DND-41 (cell line): ENCODE data around the gene LRP6.
A peak's percentile ranks its signal among the peaks of the same experiment; 100 is the strongest.

Experiments
- ATAC-seq: fragments of 200-7000 bp; cut with Tn5 transposase; 3 replicates; pipeline ENCODE4 v1.9.1; 2021; ENCODE audit warnings: low read depth; ENCODE audit not compliant: insufficient read depth
- DNase-seq: peaks from one replicate; pipeline ENCODE4 v3.0.0-alpha.2; 2020
- H2AFZ ChIP-seq: 2 replicates; pipeline ENCODE4 v1.6.0; 2012; ENCODE audit warnings: low read depth, low read length
- H3K27ac ChIP-seq: 2 replicates; pipeline ENCODE4 v1.5.1; 2012; ENCODE audit warnings: low read length, inconsistent platforms
- H3K27me3 ChIP-seq: fragments of 200-600 bp; sonication (generic); 2 replicates; pipeline ENCODE4 v1.6.0; 2012; ENCODE audit warnings: low read length, mild to moderate bottlenecking, inconsistent platforms; ENCODE audit not compliant: insufficient read depth, poor library complexity
- H3K36me3 ChIP-seq: 2 replicates; pipeline ENCODE4 v1.5.1; 2012; ENCODE audit warnings: low read length, inconsistent platforms; ENCODE audit not compliant: insufficient read depth
- H3K4me1 ChIP-seq: 2 replicates; pipeline ENCODE4 v1.5.1; 2012; ENCODE audit warnings: mild to moderate bottlenecking, low read length; ENCODE audit not compliant: insufficient read depth
- H3K4me2 ChIP-seq: 2 replicates; pipeline ENCODE4 v1.6.0; 2012; ENCODE audit warnings: mild to moderate bottlenecking, moderate library complexity, low read length, inconsistent platforms; ENCODE audit not compliant: insufficient read depth
- H3K4me3 ChIP-seq, 2 experiments: fragments of 200-600 bp in 1 of 2; shearing (Covaris generic) in 1 of 2; 2 replicates each; pipeline ENCODE4 v1.5.1; 2012 to 2016; ENCODE audit warnings: inconsistent platforms in 2 of 2, low read length in 2 of 2, mild to moderate bottlenecking in 2 of 2, low read depth in 1 of 2, moderate library complexity in 1 of 2
- H3K79me2 ChIP-seq: 2 replicates; pipeline ENCODE4 v1.6.0; 2012; ENCODE audit warnings: low read length, inconsistent platforms; ENCODE audit not compliant: insufficient read depth
- H3K9ac ChIP-seq: 2 replicates; pipeline ENCODE4 v1.6.0; 2012; ENCODE audit warnings: low read depth, mild to moderate bottlenecking, inconsistent platforms, low read length, moderate library complexity
- H3K9me3 ChIP-seq: 2 replicates; pipeline ENCODE4 v1.5.1; 2012; ENCODE audit warnings: low read length, moderate library complexity, mild to moderate bottlenecking, inconsistent platforms; ENCODE audit not compliant: insufficient read depth, severe bottlenecking
- H4K20me1 ChIP-seq: 2 replicates; pipeline ENCODE4 v1.6.0; 2012; ENCODE audit warnings: low read length; ENCODE audit not compliant: insufficient read depth
- EZH2 ChIP-seq: IDR thresholded peaks from 3 replicates; pipeline ENCODE4 v1.6.1; 2012; ENCODE audit warnings: borderline replicate concordance, low read depth, mild to moderate bottlenecking, moderate library complexity, low read length, inconsistent platforms; ENCODE audit not compliant: severe bottlenecking
- TF ChIP-seq, protein P1 (sequence below): IDR thresholded peaks from 2 replicates; pipeline ENCODE4 v1.5.1; 2012; ENCODE audit warnings: borderline replicate concordance, low read length, moderate library complexity, mild to moderate bottlenecking; ENCODE audit not compliant: poor library complexity, severe bottlenecking; ENCODE audit errors: extremely low read depth

Gene LRP6

GRCh38 chr12:12171991-12172511 lies 94.8 kb downstream of the LRP6 start:
- H3K79me2 ChIP-seq: no peaks in the 10 kb centered on the region
- no peak overlapping the region for H3K27ac ChIP-seq
- no peaks in the 10 kb centered on the region for H3K36me3 ChIP-seq
- TF ChIP-seq, protein P1, sequence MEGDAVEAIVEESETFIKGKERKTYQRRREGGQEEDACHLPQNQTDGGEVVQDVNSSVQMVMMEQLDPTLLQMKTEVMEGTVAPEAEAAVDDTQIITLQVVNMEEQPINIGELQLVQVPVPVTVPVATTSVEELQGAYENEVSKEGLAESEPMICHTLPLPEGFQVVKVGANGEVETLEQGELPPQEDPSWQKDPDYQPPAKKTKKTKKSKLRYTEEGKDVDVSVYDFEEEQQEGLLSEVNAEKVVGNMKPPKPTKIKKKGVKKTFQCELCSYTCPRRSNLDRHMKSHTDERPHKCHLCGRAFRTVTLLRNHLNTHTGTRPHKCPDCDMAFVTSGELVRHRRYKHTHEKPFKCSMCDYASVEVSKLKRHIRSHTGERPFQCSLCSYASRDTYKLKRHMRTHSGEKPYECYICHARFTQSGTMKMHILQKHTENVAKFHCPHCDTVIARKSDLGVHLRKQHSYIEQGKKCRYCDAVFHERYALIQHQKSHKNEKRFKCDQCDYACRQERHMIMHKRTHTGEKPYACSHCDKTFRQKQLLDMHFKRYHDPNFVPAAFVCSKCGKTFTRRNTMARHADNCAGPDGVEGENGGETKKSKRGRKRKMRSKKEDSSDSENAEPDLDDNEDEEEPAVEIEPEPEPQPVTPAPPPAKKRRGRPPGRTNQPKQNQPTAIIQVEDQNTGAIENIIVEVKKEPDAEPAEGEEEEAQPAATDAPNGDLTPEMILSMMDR: no peak
- TF ChIP-seq EZH2: no peak
- no peaks in the 10 kb centered on the region for H3K4me1 ChIP-seq
- ATAC-seq: peak; percentile 88
- no peak for DNase-seq
- no peak overlapping the region for H2AFZ ChIP-seq
- H4K20me1 ChIP-seq: no peaks in the 10 kb centered on the region
- no peak overlapping the region for H3K4me3 ChIP-seq
- no peak overlapping the region for H3K4me2 ChIP-seq
- H3K9me3 ChIP-seq: no peaks in the 10 kb centered on the region
- no peaks in the 10 kb centered on the region for H3K27me3 ChIP-seq
- no peak overlapping the region for H3K9ac ChIP-seq

DNA sequence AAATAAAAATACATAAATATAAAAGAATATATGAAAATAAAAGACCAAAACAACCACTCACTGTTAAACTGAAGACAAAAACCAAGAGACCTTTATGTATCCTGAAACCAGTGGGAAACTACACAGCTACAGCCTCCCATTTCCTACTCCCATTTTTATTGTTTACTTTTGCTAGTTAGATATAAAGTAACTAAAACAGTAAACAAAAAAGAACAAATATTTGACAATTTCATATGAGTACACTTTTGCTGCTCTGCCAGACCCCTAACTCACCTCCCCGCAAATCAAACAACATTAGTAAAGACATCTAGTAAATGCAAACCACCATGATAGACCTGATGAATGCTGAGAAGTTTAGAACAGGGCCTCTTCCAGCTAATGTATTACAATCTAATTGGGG lies 99.0 kb downstream of the LRP6 start:
- H3K4me3 ChIP-seq: no peak overlapping the region
- no peaks in the 10 kb centered on the region for H4K20me1 ChIP-seq
- no peaks in the 10 kb centered on the region for H3K9me3 ChIP-seq
- ATAC-seq (no peak), DNase-seq (no peak)
- no peak overlapping the region for H3K4me2 ChIP-seq
- no peaks in the 10 kb centered on the region for H3K79me2 ChIP-seq
- no peak overlapping the region for H3K9ac ChIP-seq
- no peaks in the 10 kb centered on the region for H3K4me1 ChIP-seq
- no peaks in the 10 kb centered on the region for H3K27me3 ChIP-seq
- no peak overlapping the region for H3K27ac ChIP-seq
- TF ChIP-seq, protein P1: no peak
- TF ChIP-seq EZH2: no peak
- H2AFZ ChIP-seq: no peak overlapping the region
- peaks cover 3% of the 10 kb centered on the region; the same call in 1 of the 2 replicates for H3K36me3 ChIP-seq

GRCh38 chr12:12166751-12167150 lies 100.1 kb downstream of the LRP6 start:
- DNase-seq (no peak), ATAC-seq (no peak)
- H3K4me1 ChIP-seq: no peaks in the 10 kb centered on the region
- no peaks in the 10 kb centered on the region for H3K9me3 ChIP-seq
- H3K27ac ChIP-seq: no peak overlapping the region
- no peak overlapping the region for H3K9ac ChIP-seq
- no peaks in the 10 kb centered on the region for H4K20me1 ChIP-seq
- no peaks in the 10 kb centered on the region for H3K79me2 ChIP-seq
- no peaks in the 10 kb centered on the region for H3K27me3 ChIP-seq
- H2AFZ ChIP-seq: no peak overlapping the region
- TF ChIP-seq, protein P1: no peak
- no peak for TF ChIP-seq EZH2
- no peak overlapping the region for H3K4me2 ChIP-seq
- no peak overlapping the region for H3K4me3 ChIP-seq
- peaks cover 8% of the 10 kb centered on the region; the same call in 1 of the 2 replicates for H3K36me3 ChIP-seq

GRCh38 chr12:12159988-12160387 lies 106.9 kb downstream of the LRP6 start:
- Histone ChIP-seq H3K79me2 (no peaks in the 10 kb centered on the region), H3K27ac (no peak overlapping the region), H4K20me1 (no peaks in the 10 kb centered on the region), H3K9me3 (no peaks in the 10 kb centered on the region), H3K36me3 (peaks cover 15% of the 10 kb centered on the region), H3K9ac (no peak overlapping the region), H3K4me2 (no peak overlapping the region), H2AFZ (no peak overlapping the region), H3K4me1 (no peaks in the 10 kb centered on the region), H3K4me3 (no peak overlapping the region), H3K27me3 (no peaks in the 10 kb centered on the region)
- ATAC-seq: no peak
- no peak for DNase-seq
- TF ChIP-seq, protein P1: no peak
- no peak for TF ChIP-seq EZH2
